ENCODE data around the gene UHRF2. TPM values are rescaled to one million over a fixed set of nuclear protein-coding genes. Genes with fewer than 3 reads are reported as not detected.

Gene UHRF2
- polyA plus RNA-seq, 1 of the 3 experiments (the other 2 are of a cell fraction), result 24.1 TPM

- no peak for TF ChIP-seq ZBTB33 (IDR thresholded peaks at IDR 0.05; ENCODE audit: borderline replicate concordance, low read depth)
- TF ChIP-seq RCOR1 (IDR thresholded peaks at IDR 0.05; ENCODE audit: low read length), result no peak
Measured at GRCh38 chr9:6549106-6549800, 136.3 kb downstream of the UHRF2 start (continued).

GRCh38 chr9:6551136-6551535 is 138.1 kb downstream of the UHRF2 start:
- Histone ChIP-seq H3K4me1 (ENCODE audit: control insufficient read depth in 1 of 2, insufficient read depth in 2 of 2, low read depth in 1 of 2, low read length in 1 of 2) (peaks cover 15 to 24% of the 10 kb centered on the region in 2 experiments), H3K9ac (no peak overlapping the region), H2AFZ (ENCODE audit: low read depth) (0 out of 2 replicates have a peak overlapping the region, but pooled peaks have one; percentile 50), H3K79me2 (ENCODE audit: insufficient read depth) (no peaks in the 10 kb centered on the region), H3K9me3 (no peaks in the 10 kb centered on the region), H3K27ac (ENCODE audit: low read depth in 2 of 2, low read length in 1 of 2) (peak overlapping the region in 1 of 2 experiments; percentile 84; a peak in 2 of 4 replicates), H4K20me1 (ENCODE audit: insufficient read depth) (no peaks in the 10 kb centered on the region), H3K36me3 (replicated peaks in 1 of 2; ENCODE audit: control insufficient read depth in 1 of 2, insufficient read depth in 2 of 2, low read length in 1 of 2) (no peaks in the 10 kb centered on the region), H3K9me2 (no peaks in the 10 kb centered on the region), H3K4me3 (ENCODE audit: low read depth in 2 of 2, low read length in 1 of 2) (no peak overlapping the region), H3K4me2 (no peak overlapping the region), H3K27me3 (ENCODE audit: insufficient read depth) (no peaks in the 10 kb centered on the region), H3F3A (replicated peaks; ENCODE audit: insufficient read depth) (peaks cover 22% of the 10 kb centered on the region)
- ChIA-PET CTCF (interaction anchor here (0.6 kb wide), 1 partner anchor 18 kb away, joined by 3 read pairs; no protein-coding TSS in a partner anchor), POLR2A (no interaction called here)
- TF ChIP-seq FOXM1 (IDR thresholded peaks at IDR 0.05; ENCODE audit: low read depth), result no peak
- TF ChIP-seq YY1 (IDR thresholded peaks at IDR 0.05; ENCODE audit: low read depth), result no peak
- TF ChIP-seq USF1 (IDR thresholded peaks at IDR 0.05; ENCODE audit: borderline replicate concordance, low read depth), result no peak
- TF ChIP-seq EZH2phosphoT487 (IDR thresholded peaks at IDR 0.05; ENCODE audit: borderline replicate concordance, low read depth), result no peak
- WGBS (ENCODE audit: low lambda C conversion rate), result 62% methylated on average over 2 of the region's 2 CpGs
- DNase-seq, result no peak

- Histone ChIP-seq H3K9me3 (no peaks in the 10 kb centered on the region), H3K36me3 (replicated peaks in 1 of 2; ENCODE audit: control insufficient read depth in 1 of 2, insufficient read depth in 2 of 2, low read length in 1 of 2) (no peaks in the 10 kb centered on the region), H3K4me1 (ENCODE audit: control insufficient read depth in 1 of 2, insufficient read depth in 2 of 2, low read depth in 1 of 2, low read length in 1 of 2) (peaks cover 15 to 24% of the 10 kb centered on the region in 2 experiments), H3K4me3 (ENCODE audit: low read depth in 2 of 2, low read length in 1 of 2) (0 out of 4 replicates have a peak overlapping the region, but pooled peaks of 1 of the 2 experiments have one; percentile 14), H2AFZ (ENCODE audit: low read depth) (0 out of 2 replicates have a peak overlapping the region, but pooled peaks have one; percentile 72), H3K27ac (ENCODE audit: low read depth in 2 of 2, low read length in 1 of 2) (peak overlapping the region; percentile 64 to 84), H3K27me3 (ENCODE audit: insufficient read depth) (no peaks in the 10 kb centered on the region), H3K9ac (peak overlapping the region; percentile 22; the same call in 1 of the 2 replicates), H3K4me2 (peak overlapping the region; percentile 52; the same call in 1 of the 2 replicates), H3K79me2 (ENCODE audit: insufficient read depth) (no peaks in the 10 kb centered on the region), H3F3A (replicated peaks; ENCODE audit: insufficient read depth) (peaks cover 22% of the 10 kb centered on the region), H3K9me2 (no peaks in the 10 kb centered on the region), H4K20me1 (ENCODE audit: insufficient read depth) (no peaks in the 10 kb centered on the region)
- TF ChIP-seq EP300 (IDR thresholded peaks at IDR 0.05; ENCODE audit: borderline replicate concordance in 1 of 2, low read depth in 1 of 2, low read length in 1 of 2) (0 out of 4 replicates have a peak, but pooled peaks of 1 of the 2 experiments have one; percentile 21), ELF1 (IDR thresholded peaks at IDR 0.05) (no peak), RFX5 (IDR thresholded peaks at IDR 0.05; ENCODE audit: low read length) (no peak), TCF12 (IDR thresholded peaks at IDR 0.05) (peak; percentile 72), JUND (IDR thresholded peaks at IDR 0.05) (no peak), NFIC (IDR thresholded peaks at IDR 0.05; ENCODE audit: borderline replicate concordance) (peak; percentile 75; the same call in 1 of the 2 replicates), NRF1 (IDR thresholded peaks at IDR 0.05; ENCODE audit: low read depth, low read length) (no peak)
- TF ChIP-seq, protein P1, sequence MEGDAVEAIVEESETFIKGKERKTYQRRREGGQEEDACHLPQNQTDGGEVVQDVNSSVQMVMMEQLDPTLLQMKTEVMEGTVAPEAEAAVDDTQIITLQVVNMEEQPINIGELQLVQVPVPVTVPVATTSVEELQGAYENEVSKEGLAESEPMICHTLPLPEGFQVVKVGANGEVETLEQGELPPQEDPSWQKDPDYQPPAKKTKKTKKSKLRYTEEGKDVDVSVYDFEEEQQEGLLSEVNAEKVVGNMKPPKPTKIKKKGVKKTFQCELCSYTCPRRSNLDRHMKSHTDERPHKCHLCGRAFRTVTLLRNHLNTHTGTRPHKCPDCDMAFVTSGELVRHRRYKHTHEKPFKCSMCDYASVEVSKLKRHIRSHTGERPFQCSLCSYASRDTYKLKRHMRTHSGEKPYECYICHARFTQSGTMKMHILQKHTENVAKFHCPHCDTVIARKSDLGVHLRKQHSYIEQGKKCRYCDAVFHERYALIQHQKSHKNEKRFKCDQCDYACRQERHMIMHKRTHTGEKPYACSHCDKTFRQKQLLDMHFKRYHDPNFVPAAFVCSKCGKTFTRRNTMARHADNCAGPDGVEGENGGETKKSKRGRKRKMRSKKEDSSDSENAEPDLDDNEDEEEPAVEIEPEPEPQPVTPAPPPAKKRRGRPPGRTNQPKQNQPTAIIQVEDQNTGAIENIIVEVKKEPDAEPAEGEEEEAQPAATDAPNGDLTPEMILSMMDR (IDR thresholded peaks at IDR 0.05), result peak; percentile 28; the same call in 1 of the 2 replicates
- WGBS (ENCODE audit: low lambda C conversion rate), result 92% methylated on average over 3 of the region's 3 CpGs
- ChIA-PET POLR2A (no interaction called here), CTCF (interaction anchor here (1.6 kb wide), 1 partner anchor 16 kb away, joined by 4 read pairs; no protein-coding TSS in a partner anchor)
- DNase-seq, result peak; percentile 27
Measured at GRCh38 chr9:6552033-6552432, 139.0 kb downstream of the UHRF2 start.

Data from SK-N-SH (cell line).